Naive thymus-derived CD8-positive, alpha-beta T cell (primary cell): ENCODE measurements around the gene NEDD8. TPM values are rescaled to one million over a fixed set of nuclear protein-coding genes. Genes with fewer than 3 reads are reported as not detected.

Experiments used
- ATAC-seq, 2 donors: fragments of 150-1000 bp; cut with Tn5 transposase in 1 of 2; sonication (Bioruptor Pico), chemical (Tn5 transposase) in 1 of 2; 1 replicate in 1 of 2; 2 replicates in 1 of 2; pipeline ENCODE4 v1.10.0; 2021; ENCODE audit warnings: mild to moderate bottlenecking in 2 of 2, moderate library complexity in 2 of 2
- POLR2A ChIA-PET: fragments of 350-600 bp; sonication (Branson Sonifier 250); formaldehyde crosslinking; loops from one replicate; lab custom pipeline; 2021; ENCODE audit warnings: antibody characterized with exemption; lab: Charles Lee
- DNase-seq, 10 donors: peaks; one replicate each; pipeline versions ENCODE4 v3.0.0 to v3.0.0-alpha.2; 2020 to 2022
- H3K27ac Mint-ChIP-seq, 10 donors: one replicate each; pipeline ENCODE4 v1.8.0; 2020 to 2022; ENCODE audit warnings: mild to moderate bottlenecking in 10 of 10, mixed read lengths in 10 of 10, moderate library complexity in 4 of 10, inconsistent platforms in 1 of 10
- H3K27me3 Mint-ChIP-seq, 5 donors: one replicate each; pipeline ENCODE4 v1.8.0; 2021 to 2022; ENCODE audit warnings: mixed read lengths in 5 of 5
- H3K36me3 Mint-ChIP-seq, 3 donors: one replicate each; pipeline ENCODE4 v1.8.0; 2020 to 2022; ENCODE audit warnings: mixed read lengths in 3 of 3, mild to moderate bottlenecking in 2 of 3, inconsistent platforms in 1 of 3
- H3K4me1 Mint-ChIP-seq, 4 donors: one replicate each; pipeline ENCODE4 v1.8.0; 2021 to 2022; ENCODE audit warnings: mixed read lengths in 4 of 4
- H3K4me3 Mint-ChIP-seq, 10 donors: one replicate each; pipeline ENCODE4 v1.8.0; 2020 to 2022; ENCODE audit warnings: mild to moderate bottlenecking in 10 of 10, mixed read lengths in 10 of 10, moderate library complexity in 6 of 10, inconsistent platforms in 1 of 10
- H3K9me3 Mint-ChIP-seq, 9 donors: one replicate each; pipeline ENCODE4 v1.8.0; 2020 to 2022; ENCODE audit warnings: mixed read lengths in 9 of 9, mild to moderate bottlenecking in 3 of 9, inconsistent platforms in 1 of 9, moderate library complexity in 1 of 9
- polyA plus RNA-seq, 3 donors: library from polyadenylated mRNA; unstranded; fragments of 300-500 nt; fragmentation: Illumina TruSeq; gene quantifications; one replicate each; pipeline ENCODE4 v1.2.3, GENCODE V29; 2021
- total RNA-seq, 8 experiments: library from RNA in 2 of 8; stranded (reverse) in 2 of 8; gene quantifications; one replicate each; pipeline ENCODE4 v1.2.3 and lab custom pipeline; 2021 to 2026

Gene NEDD8
- total and polyA plus RNA-seq, 5 experiments from 2014 or later: 96.8 to 320 (median 302) TPM

DNA sequence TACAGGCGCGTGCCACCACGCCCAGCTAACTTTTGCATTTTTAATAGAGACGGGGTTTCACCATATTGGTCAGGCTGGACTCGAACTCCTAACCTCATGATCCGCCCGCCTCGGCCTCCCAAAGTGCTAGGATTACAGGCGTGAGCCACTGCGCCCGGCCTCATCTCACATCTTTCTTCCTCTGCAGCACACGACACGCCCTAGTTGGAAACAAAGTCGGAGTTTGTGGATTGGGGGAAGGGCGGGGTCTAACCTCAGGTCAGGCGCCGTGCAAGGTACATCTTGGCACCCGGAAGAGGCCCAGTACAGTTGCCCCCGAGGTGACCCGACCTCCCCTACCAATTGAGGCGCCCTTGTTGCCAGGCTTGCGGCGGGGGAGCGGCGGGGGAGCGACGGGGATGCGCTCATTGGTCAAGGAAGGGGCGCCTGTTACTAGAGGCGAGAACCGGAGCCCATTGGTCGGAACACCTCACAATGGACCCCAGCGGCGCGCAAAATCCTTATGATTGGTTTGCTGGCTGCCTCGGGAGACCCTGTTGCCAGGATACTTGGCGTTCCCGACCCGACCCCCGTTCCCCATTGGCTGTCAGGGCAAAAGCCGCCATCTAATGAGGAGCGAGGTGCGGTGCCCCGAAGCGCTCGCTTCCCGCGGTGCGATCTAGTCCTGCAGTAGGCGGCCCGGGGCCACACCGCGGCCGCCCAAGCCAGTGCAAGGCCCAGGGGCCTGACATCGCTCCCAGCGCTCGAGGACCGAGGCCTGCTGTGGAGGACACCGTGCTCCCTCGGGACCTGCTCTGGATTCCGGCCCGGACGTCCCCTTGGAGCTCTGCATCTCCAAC, 60.5 kb downstream of the NEDD8 start, which contains the start of gene REC8:
REC8 (plus strand) TSS at position 659 of the 839 bp plus-strand sequence. CDS start 473 bp downstream, outside the sequence.
- Mint-ChIP-seq H3K9me3 (no peaks in the 10 kb centered on the region), H3K27me3 (no peaks in the 10 kb centered on the region), H3K4me1 (peaks cover 18 to 42% (median 38%) of the 10 kb centered on the region in 4 donors), H3K36me3 (peaks cover 0 to 42% (median 12%) of the 10 kb centered on the region in 3 donors), H3K4me3 (peak within 1 kb of the TSS; percentile 86 to 97 (median 92)), H3K27ac (peak within 1 kb of the TSS; percentile 77 to 94 (median 92))
- DNase-seq (peak; percentile 61 to 92 (median 84)), ATAC-seq (peak; percentile 91)
- POLR2A ChIA-PET: interaction anchor here (0.6 to 3.5 kb wide), 18 partner anchors 8 to 129 kb away, joined by 3 to 27 read pairs (median 5); partner anchors contain the start of genes CHMP4A, DCAF11, EMC9 and IPO4

GRCh38 chr14:24167469-24168114, 64.6 kb downstream of the NEDD8 start:
- POLR2A ChIA-PET: interaction anchor here (0.6 kb wide), 1 partner anchor 21 kb away, joined by 3 read pairs; the partner anchor contains the start of gene IPO4
- DNase-seq (no peak), ATAC-seq (no peak)
- Mint-ChIP-seq H3K27ac (peak overlapping the region in 5 of 10 donors; percentile 43 to 82 (median 53)), H3K9me3 (no peaks in the 10 kb centered on the region), H3K4me1 (peaks cover 22 to 65% (median 56%) of the 10 kb centered on the region in 4 donors), H3K4me3 (no peak overlapping the region), H3K27me3 (no peaks in the 10 kb centered on the region), H3K36me3 (peaks cover 0 to 70% (median 26%) of the 10 kb centered on the region in 3 donors)

Other genes with a start within 250 kb of the NEDD8 start
Only the 30 nearest of the 34 such genes appear.
- under 1 TPM in 1 of 2 experiments, not detected in 1; 0.16 TPM for gene CARMIL3, start 180.4 kb downstream of the NEDD8 start, total RNA-seq
- gene CARMIL3, start 180.4 kb downstream of the NEDD8 start, polyA plus RNA-seq: under 1 TPM in 1 of 3 donors, not detected in 2; 0.03 TPM
- not detected for gene CPNE6, start 160.8 kb downstream of the NEDD8 start, total RNA-seq
- gene CPNE6, start 160.8 kb downstream of the NEDD8 start, polyA plus RNA-seq: not detected
- gene PCK2, start 138.1 kb downstream of the NEDD8 start, total RNA-seq: 10 to 100 TPM; 16.5 to 17.4 TPM
- 10 to 100 TPM in 2 of 3 donors, 1 to 10 TPM in 1; 8.6 to 11.6 (median 11.3) TPM for gene PCK2, start 138.1 kb downstream of the NEDD8 start, polyA plus RNA-seq
- 10 to 100 TPM; 74.1 to 77.1 TPM for gene DCAF11, start 117.6 kb downstream of the NEDD8 start, total RNA-seq
- gene DCAF11, start 117.6 kb downstream of the NEDD8 start, polyA plus RNA-seq: 10 to 100 TPM; 68.0 to 83.8 (median 71.9) TPM
- 1 to 10 TPM; 2.7 to 3.4 TPM for gene NRL, start 117.4 kb downstream of the NEDD8 start, total RNA-seq
- gene NRL, start 117.4 kb downstream of the NEDD8 start, polyA plus RNA-seq: 1 to 10 TPM; 3.0 to 3.5 (median 3.1) TPM
- gene FITM1, start 101.7 kb downstream of the NEDD8 start, total RNA-seq: 1 to 10 TPM; 1.9 to 2.2 TPM
- gene FITM1, start 101.7 kb downstream of the NEDD8 start, polyA plus RNA-seq: under 1 TPM; 0.52 to 0.60 (median 0.52) TPM
- 100 to 1,000 TPM; 202 to 203 TPM for gene PSME1, start 96.2 kb downstream of the NEDD8 start, total RNA-seq
- 100 to 1,000 TPM; 681 to 767 (median 753) TPM for gene PSME1, start 96.2 kb downstream of the NEDD8 start, polyA plus RNA-seq
- gene EMC9, start 90.8 kb downstream of the NEDD8 start, total RNA-seq: 10 to 100 TPM; 16.6 to 18.1 TPM
- gene EMC9, start 90.8 kb downstream of the NEDD8 start, polyA plus RNA-seq: 1 to 10 TPM; 7.5 to 9.4 (median 8.4) TPM
- gene PSME2, start 85.8 kb downstream of the NEDD8 start, total RNA-seq: 100 to 1,000 TPM; 129 to 140 TPM
- 100 to 1,000 TPM; 402 to 471 (median 463) TPM for gene PSME2, start 85.8 kb downstream of the NEDD8 start, polyA plus RNA-seq
- gene RNF31, start 84.9 kb downstream of the NEDD8 start, total RNA-seq: 10 to 100 TPM; 85.7 to 91.4 TPM
- gene RNF31, start 84.9 kb downstream of the NEDD8 start, polyA plus RNA-seq: 10 to 100 TPM; 34.1 to 45.3 (median 37.6) TPM
- gene IRF9, start 71.1 kb downstream of the NEDD8 start, total RNA-seq: 100 to 1,000 TPM; 109 to 116 TPM
- gene IRF9, start 71.1 kb downstream of the NEDD8 start, polyA plus RNA-seq: 10 to 100 TPM; 46.6 to 68.6 (median 51.3) TPM
- 10 to 100 TPM; 33.7 to 39.2 TPM for gene REC8, start 60.3 kb downstream of the NEDD8 start, total RNA-seq
- 10 to 100 TPM; 11.1 to 11.6 (median 11.2) TPM for gene REC8, start 60.3 kb downstream of the NEDD8 start, polyA plus RNA-seq
- 10 to 100 TPM; 24.4 to 24.8 TPM for gene IPO4, start 43.6 kb downstream of the NEDD8 start, total RNA-seq
- 10 to 100 TPM; 20.2 to 27.5 (median 21.1) TPM for gene IPO4, start 43.6 kb downstream of the NEDD8 start, polyA plus RNA-seq
- 10 to 100 TPM; 19.4 to 22.1 TPM for gene TM9SF1, start 36.9 kb downstream of the NEDD8 start, total RNA-seq
- 10 to 100 TPM; 23.1 to 29.8 (median 29.1) TPM for gene TM9SF1, start 36.9 kb downstream of the NEDD8 start, polyA plus RNA-seq
- 1 to 10 TPM in 1 of 2 experiments, under 1 TPM in 1; 0.30 to 1.1 TPM for gene TSSK4, start 26.7 kb downstream of the NEDD8 start, total RNA-seq
- under 1 TPM; 0.79 to 0.95 (median 0.87) TPM for gene TSSK4, start 26.7 kb downstream of the NEDD8 start, polyA plus RNA-seq
- gene CHMP4A, start 18.9 kb downstream of the NEDD8 start, total RNA-seq: 100 to 1,000 TPM in 1 of 2 experiments, 10 to 100 TPM in 1; 99.4 to 107 TPM
- 100 to 1,000 TPM; 133 to 144 (median 143) TPM for gene CHMP4A, start 18.9 kb downstream of the NEDD8 start, polyA plus RNA-seq
- gene MDP1, start 16.3 kb downstream of the NEDD8 start, total RNA-seq: 10 to 100 TPM; 13.7 to 15.3 TPM
- gene MDP1, start 16.3 kb downstream of the NEDD8 start, polyA plus RNA-seq: 10 to 100 TPM; 33.8 to 39.1 (median 34.5) TPM
- gene GMPR2, start 562 bp upstream of the NEDD8 start, total RNA-seq: 10 to 100 TPM; 76.4 to 78.6 TPM
- gene GMPR2, start 562 bp upstream of the NEDD8 start, polyA plus RNA-seq: 100 to 1,000 TPM in 1 of 3 donors, 10 to 100 TPM in 2; 79.7 to 111 (median 85.4) TPM
- gene TINF2, start 10.3 kb upstream of the NEDD8 start, total RNA-seq: 100 to 1,000 TPM; 125 to 136 TPM
- 100 to 1,000 TPM; 116 to 154 (median 150) TPM for gene TINF2, start 10.3 kb upstream of the NEDD8 start, polyA plus RNA-seq
- 1 to 10 TPM; 6.5 to 6.9 TPM for gene TGM1, start 30.8 kb upstream of the NEDD8 start, total RNA-seq
- gene TGM1, start 30.8 kb upstream of the NEDD8 start, polyA plus RNA-seq: under 1 TPM in 1 of 3 donors, not detected in 2; 0.13 TPM
- 10 to 100 TPM; 43.3 to 46.5 TPM for gene RABGGTA, start 39.2 kb upstream of the NEDD8 start, total RNA-seq
- 10 to 100 TPM; 12.7 to 22.1 (median 20.4) TPM for gene RABGGTA, start 39.2 kb upstream of the NEDD8 start, polyA plus RNA-seq
- 10 to 100 TPM; 27.5 to 34.2 TPM for gene DHRS1, start 67.4 kb upstream of the NEDD8 start, total RNA-seq
- gene DHRS1, start 67.4 kb upstream of the NEDD8 start, polyA plus RNA-seq: 10 to 100 TPM; 19.6 to 22.4 (median 20.8) TPM
- gene NOP9, start 67.5 kb upstream of the NEDD8 start, total RNA-seq: 10 to 100 TPM; 21.8 to 25.8 TPM
- gene NOP9, start 67.5 kb upstream of the NEDD8 start, polyA plus RNA-seq: 1 to 10 TPM; 1.3 to 2.2 (median 1.6) TPM
- gene CIDEB, start 75.6 kb upstream of the NEDD8 start, total RNA-seq: 10 to 100 TPM; 12.2 to 15.5 TPM
- gene CIDEB, start 75.6 kb upstream of the NEDD8 start, polyA plus RNA-seq: 10 to 100 TPM in 2 of 3 donors, 1 to 10 TPM in 1; 8.6 to 16.1 (median 13.2) TPM
- gene LTB4R2, start 77.8 kb upstream of the NEDD8 start, total RNA-seq: 10 to 100 TPM; 12.5 to 13.0 TPM
- 1 to 10 TPM in 2 of 3 donors, under 1 TPM in 1; 0.93 to 3.5 (median 1.5) TPM for gene LTB4R2, start 77.8 kb upstream of the NEDD8 start, polyA plus RNA-seq
- gene LTB4R, start 79.1 kb upstream of the NEDD8 start, total RNA-seq: 10 to 100 TPM in 1 of 2 experiments, 1 to 10 TPM in 1; 9.6 to 10.1 TPM
- gene LTB4R, start 79.1 kb upstream of the NEDD8 start, polyA plus RNA-seq: 1 to 10 TPM; 3.4 to 5.9 (median 4.5) TPM
- gene ADCY4, start 102.7 kb upstream of the NEDD8 start, total RNA-seq: 1 to 10 TPM; 3.8 to 4.7 TPM
- under 1 TPM; 0.08 to 0.28 (median 0.24) TPM for gene ADCY4, start 102.7 kb upstream of the NEDD8 start, polyA plus RNA-seq
- 10 to 100 TPM; 32.9 to 35.8 TPM for gene RIPK3, start 107.6 kb upstream of the NEDD8 start, total RNA-seq
- gene RIPK3, start 107.6 kb upstream of the NEDD8 start, polyA plus RNA-seq: 10 to 100 TPM in 1 of 3 donors, 1 to 10 TPM in 2; 5.3 to 11.1 (median 5.6) TPM
- gene NFATC4, start 135.8 kb upstream of the NEDD8 start, total RNA-seq: not detected
- gene NFATC4, start 135.8 kb upstream of the NEDD8 start, polyA plus RNA-seq: not detected
- gene NYNRIN, start 166.6 kb upstream of the NEDD8 start, total RNA-seq: under 1 TPM; 0.29 to 0.36 TPM
- gene NYNRIN, start 166.6 kb upstream of the NEDD8 start, polyA plus RNA-seq: under 1 TPM in 1 of 3 donors, not detected in 2; 0.13 TPM